ENCODE measurements around the gene BTBD9. TPM values are rescaled to one million over a fixed set of nuclear protein-coding genes. Genes with fewer than 3 reads are reported as not detected.

Gene BTBD9
- total RNA-seq, 1 experiment from 2014 or later, result 8.9 TPM

DNA sequence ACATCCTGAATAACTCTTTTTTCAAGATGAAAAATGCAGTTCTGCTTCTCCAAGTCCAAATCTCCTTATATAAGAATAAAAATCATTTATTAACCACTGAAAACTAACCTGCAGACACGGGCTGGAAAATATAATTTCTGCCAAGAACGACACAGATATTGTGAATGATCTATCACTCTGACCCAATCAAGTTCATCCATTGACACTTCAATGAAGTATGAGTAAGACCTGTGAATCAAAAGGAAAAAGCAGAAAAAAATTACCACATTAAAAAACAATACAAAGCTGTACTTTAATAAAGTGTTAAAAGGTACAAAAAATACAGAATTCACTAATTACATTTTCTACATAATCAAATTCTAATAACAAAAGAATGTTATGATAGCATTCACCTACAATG lies 62.2 kb downstream of the BTBD9 start:
- Histone ChIP-seq H3K79me2 (ENCODE audit: insufficient read depth, low read length) (no peaks in the 10 kb centered on the region), H2AK5ac (ENCODE audit: insufficient read length, low read length) (no peak overlapping the region)

More for the DNA sequence above, 62.2 kb downstream of the BTBD9 start:
- H3K14ac ChIP-seq (ENCODE audit: insufficient read depth, low read length), result no peak overlapping the region
- H3K4me3 Mint-ChIP-seq, result no peak overlapping the region
- no peaks in the 10 kb centered on the region for H3K9me3 Mint-ChIP-seq
- H2BK20ac ChIP-seq (ENCODE audit: low read depth, low read length, poor library complexity, severe bottlenecking), result no peak overlapping the region
- H3K27ac ChIP-seq (ENCODE audit: insufficient read length, low read depth, low read length), result no peak overlapping the region
- H2BK15ac ChIP-seq (ENCODE audit: low read depth, low read length), result no peak overlapping the region
- no peak overlapping the region for H3K9ac ChIP-seq (ENCODE audit: extremely low read depth, insufficient read length, low read length)
- H3K4me1 ChIP-seq (ENCODE audit: insufficient read depth, low read length), result no peaks in the 10 kb centered on the region
- TF ChIP-seq, protein P1, sequence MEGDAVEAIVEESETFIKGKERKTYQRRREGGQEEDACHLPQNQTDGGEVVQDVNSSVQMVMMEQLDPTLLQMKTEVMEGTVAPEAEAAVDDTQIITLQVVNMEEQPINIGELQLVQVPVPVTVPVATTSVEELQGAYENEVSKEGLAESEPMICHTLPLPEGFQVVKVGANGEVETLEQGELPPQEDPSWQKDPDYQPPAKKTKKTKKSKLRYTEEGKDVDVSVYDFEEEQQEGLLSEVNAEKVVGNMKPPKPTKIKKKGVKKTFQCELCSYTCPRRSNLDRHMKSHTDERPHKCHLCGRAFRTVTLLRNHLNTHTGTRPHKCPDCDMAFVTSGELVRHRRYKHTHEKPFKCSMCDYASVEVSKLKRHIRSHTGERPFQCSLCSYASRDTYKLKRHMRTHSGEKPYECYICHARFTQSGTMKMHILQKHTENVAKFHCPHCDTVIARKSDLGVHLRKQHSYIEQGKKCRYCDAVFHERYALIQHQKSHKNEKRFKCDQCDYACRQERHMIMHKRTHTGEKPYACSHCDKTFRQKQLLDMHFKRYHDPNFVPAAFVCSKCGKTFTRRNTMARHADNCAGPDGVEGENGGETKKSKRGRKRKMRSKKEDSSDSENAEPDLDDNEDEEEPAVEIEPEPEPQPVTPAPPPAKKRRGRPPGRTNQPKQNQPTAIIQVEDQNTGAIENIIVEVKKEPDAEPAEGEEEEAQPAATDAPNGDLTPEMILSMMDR (conservative IDR thresholded peaks at IDR 0.05), result no peak
- no CpG with 5 or more reads among the region's 2 CpGs for WGBS (ENCODE audit: extremely low coverage, insufficient read length, low lambda C conversion rate)
- H4K5ac ChIP-seq (ENCODE audit: insufficient read length, low read depth, low read length), result no peak overlapping the region
- no peaks in the 10 kb centered on the region for H3K23me2 ChIP-seq (ENCODE audit: insufficient read length, low read depth, low read length, poor library complexity, severe bottlenecking)
- H3K36me3 Mint-ChIP-seq (ENCODE audit: insufficient read depth in 1 of 3, low read depth in 3 of 3), result 0 out of 7 replicates have a peak, but pooled peaks cover 0 to 2% (median 0%) of the 10 kb centered on the region in 3 experiments
- no peak overlapping the region for H4K8ac ChIP-seq (replicated peaks; ENCODE audit: insufficient read length, low read depth, low read length)
- no peaks in the 10 kb centered on the region; a peak in 1 of 4 replicates for H3K4me1 Mint-ChIP-seq
- H2AFZ ChIP-seq (ENCODE audit: low read length), result no peak overlapping the region
- H3K4me2 ChIP-seq (ENCODE audit: insufficient read depth, insufficient read length, low read length), result no peak overlapping the region
- no peak overlapping the region for H4K91ac ChIP-seq (ENCODE audit: insufficient read length, low read depth, low read length)
- H3K56ac ChIP-seq (ENCODE audit: insufficient read length, low read depth, low read length), result no peak overlapping the region
- H2BK12ac ChIP-seq (ENCODE audit: insufficient read length, low read depth, low read length), result no peak overlapping the region
- no peak overlapping the region for H3K18ac ChIP-seq (ENCODE audit: insufficient read length, low read depth, low read length)
- H3K9me3 ChIP-seq (ENCODE audit: control insufficient read depth, low read depth, low read length), result no peaks in the 10 kb centered on the region
- no peak overlapping the region for H3K23ac ChIP-seq (ENCODE audit: insufficient read length, low read depth, low read length)
- no peak overlapping the region for H2BK5ac ChIP-seq (ENCODE audit: insufficient read length, low read length)
- H3T11ph ChIP-seq (ENCODE audit: low read length), result no peak overlapping the region
- no peaks in the 10 kb centered on the region for H3K27me3 Mint-ChIP-seq (ENCODE audit: low read depth)
- H3K4ac ChIP-seq (ENCODE audit: low read depth, low read length), result no peak overlapping the region
- no peaks in the 10 kb centered on the region for H3K79me1 ChIP-seq (ENCODE audit: insufficient read depth, low read depth, low read length, poor library complexity, severe bottlenecking)
- H4K20me1 ChIP-seq (ENCODE audit: control insufficient read depth, insufficient read depth, insufficient read length), result no peaks in the 10 kb centered on the region
- H2BK120ac ChIP-seq (ENCODE audit: low read depth, low read length, poor library complexity, severe bottlenecking), result no peak overlapping the region
- H3K27me3 ChIP-seq (ENCODE audit: insufficient read depth, low read length), result no peaks in the 10 kb centered on the region
- no peak for DNase-seq
- no peak overlapping the region for H3K27ac Mint-ChIP-seq

Measured in H9 (cell line).